T-cell (primary cell): Measurements from ENCODE around the gene MAFB. TPM values are rescaled to one million over a fixed set of nuclear protein-coding genes. Genes with fewer than 3 reads are reported as not detected.

Experiments used
- ATAC-seq, 4 experiments: fragments of 200-7000 bp in 3 of 4; fragments of 150-1000 bp in 1 of 4; cut with Tn5 transposase; replicated peaks in 1 of 4; 1 replicate in 3 of 4; 2 replicates in 1 of 4; pipeline ENCODE4 v1.10.0; 2021; ENCODE audit warnings: moderate library complexity in 3 of 4, mild to moderate bottlenecking in 2 of 4, moderate number of reproducible peaks in 1 of 4
- CTCF ChIA-PET, 2 donors: fragments of 300-600 bp; sonication (Branson Sonifier 250); formaldehyde crosslinking; loops; one replicate each; lab custom pipeline; 2022; ENCODE audit warnings: antibody characterized with exemption in 2 of 2; lab: Charles Lee
- POLR2A ChIA-PET, 2 donors: fragments of 300-600 bp; sonication (Branson Sonifier 250); formaldehyde crosslinking; loops; one replicate each; lab custom pipeline; 2022; ENCODE audit warnings: antibody characterized with exemption in 2 of 2; lab: Charles Lee
- DNase-seq, 35 experiments: peaks; one replicate each; pipeline versions ENCODE4 v3.0.0 to v3.0.0-alpha.2; 2013 to 2023
- H3K27ac ChIP-seq: one replicate; pipeline ENCODE4 v1.5.1; 2013; ENCODE audit warnings: low read length
- H3K27me3 ChIP-seq, 2 experiments: replicated peaks in 1 of 2; 1 replicate in 1 of 2; 2 replicates in 1 of 2; pipeline versions ENCODE4 v1.6.1 to v1.7.0; 2013; ENCODE audit warnings: low read length in 1 of 2, mixed read lengths in 1 of 2; ENCODE audit not compliant: control insufficient read depth in 2 of 2, insufficient read depth in 2 of 2; ENCODE audit errors: extremely low read depth in 1 of 2
- H3K36me3 ChIP-seq, 2 donors: 1 replicate in 1 of 2; 2 replicates in 1 of 2; pipeline versions ENCODE4 v1.6.1 to v1.7.0; 2013; ENCODE audit warnings: low read length in 1 of 2; ENCODE audit not compliant: control insufficient read depth in 2 of 2, insufficient read depth in 1 of 2; ENCODE audit errors: extremely low read depth in 1 of 2
- H3K4me1 ChIP-seq, 2 experiments: 1 replicate in 1 of 2; 2 replicates in 1 of 2; pipeline versions ENCODE4 v1.6.1 to v1.7.0; 2013; ENCODE audit warnings: low read length in 2 of 2, mixed read lengths in 1 of 2; ENCODE audit not compliant: insufficient read depth in 2 of 2, control insufficient read depth in 1 of 2; ENCODE audit errors: extremely low read depth in 1 of 2
- H3K4me3 ChIP-seq, 2 donors: 1 replicate in 1 of 2; 2 replicates in 1 of 2; pipeline versions ENCODE4 v1.5.1 to v1.7.0; 2013; ENCODE audit warnings: mild to moderate bottlenecking in 2 of 2, low read length in 1 of 2, moderate library complexity in 1 of 2; ENCODE audit not compliant: control insufficient read depth in 1 of 2; ENCODE audit errors: extremely low read depth in 1 of 2
- H3K9me3 ChIP-seq: 2 replicates; pipeline ENCODE4 v1.7.0; 2013
- H3K27ac Mint-ChIP-seq, 2 donors: one replicate each; pipeline ENCODE4 v1.8.0; 2020 to 2021; ENCODE audit warnings: mild to moderate bottlenecking in 2 of 2, mixed read lengths in 2 of 2
- H3K27me3 Mint-ChIP-seq, 2 donors: one replicate each; pipeline ENCODE4 v1.8.0; 2021 to 2022; ENCODE audit warnings: mixed read lengths in 2 of 2
- H3K36me3 Mint-ChIP-seq: one replicate; pipeline ENCODE4 v1.8.0; 2021; ENCODE audit warnings: mixed read lengths
- H3K4me1 Mint-ChIP-seq, 3 donors: one replicate each; pipeline ENCODE4 v1.8.0; 2020 to 2022; ENCODE audit warnings: mixed read lengths in 3 of 3, mild to moderate bottlenecking in 1 of 3
- H3K4me3 Mint-ChIP-seq, 3 donors: one replicate each; pipeline ENCODE4 v1.8.0; 2020 to 2022; ENCODE audit warnings: mild to moderate bottlenecking in 3 of 3, mixed read lengths in 3 of 3, moderate library complexity in 3 of 3
- H3K9me3 Mint-ChIP-seq, 3 donors: one replicate each; pipeline ENCODE4 v1.8.0; 2020 to 2022; ENCODE audit warnings: mixed read lengths in 3 of 3
- WGBS: methylation state at CpG from one replicate; pipeline ENCODE4 v1.1.5; 2013; ENCODE audit warnings: missing lambda C conversion rate; ENCODE audit not compliant: insufficient coverage; 5-methylcytosine and 5-hydroxymethylcytosine counted together
- total RNA-seq, 35 experiments: library from RNA in 6 of 35; stranded (reverse) in 6 of 35; fragments of 120-200 nt in 1 of 35; gene quantifications; one replicate each; pipeline versions ENCODE4 v1.2.1 to v1.2.4 and lab custom pipeline; 2013 to 2026

The MAFB gene
- total RNA-seq, 5 donors from 2014 or later (not counting 1 experiment from before 2014, with no cell fraction given): 0.23 to 0.56 (median 0.32) TPM

- Mint-ChIP-seq H3K36me3 (no peaks in the 10 kb centered on the region), H3K9me3 (no peaks in the 10 kb centered on the region), H3K4me3 (no peak overlapping the region), H3K27ac (no peak overlapping the region), H3K4me1 (no peaks in the 10 kb centered on the region), H3K27me3 (peaks cover 4% of the 10 kb centered on the region in 2 donors)
- ChIA-PET POLR2A (no interaction called here), CTCF (no interaction called here)
- H3K27ac ChIP-seq: no peak overlapping the region
- no peaks in the 10 kb centered on the region for H3K36me3 ChIP-seq
- DNase-seq (no peak), ATAC-seq (no peak)
- no peak overlapping the region for H3K4me3 ChIP-seq
- no peaks in the 10 kb centered on the region for H3K9me3 ChIP-seq
- WGBS: 87% methylated on average over 3 of the region's 3 CpGs
- H3K27me3 ChIP-seq: peaks cover 2 to 20% of the 10 kb centered on the region in 2 experiments
- H3K4me1 ChIP-seq: no peaks in the 10 kb centered on the region
Observed at GRCh38 chr20:40667503-40667902, 21.5 kb downstream of the MAFB start.

GRCh38 chr20:40666336-40666735 is 22.7 kb downstream of the MAFB start:
- POLR2A ChIA-PET: no interaction called here
- H3K27me3 ChIP-seq: peaks cover 0 to 11% of the 10 kb centered on the region in 2 experiments
- Mint-ChIP-seq H3K27me3 (peaks cover 0 to 2% of the 10 kb centered on the region in 2 donors), H3K36me3 (no peaks in the 10 kb centered on the region), H3K9me3 (no peaks in the 10 kb centered on the region), H3K4me1 (no peaks in the 10 kb centered on the region), H3K27ac (no peak overlapping the region), H3K4me3 (no peak overlapping the region)
- ATAC-seq (no peak), DNase-seq (no peak)
- 87% methylated on average over 6 of the region's 9 CpGs for WGBS
- H3K4me3 ChIP-seq: no peak overlapping the region
- H3K36me3 ChIP-seq: no peaks in the 10 kb centered on the region
- CTCF ChIA-PET: no interaction called here
- H3K27ac ChIP-seq: no peak overlapping the region
- no peaks in the 10 kb centered on the region for H3K9me3 ChIP-seq
- H3K4me1 ChIP-seq: no peaks in the 10 kb centered on the region

DNA sequence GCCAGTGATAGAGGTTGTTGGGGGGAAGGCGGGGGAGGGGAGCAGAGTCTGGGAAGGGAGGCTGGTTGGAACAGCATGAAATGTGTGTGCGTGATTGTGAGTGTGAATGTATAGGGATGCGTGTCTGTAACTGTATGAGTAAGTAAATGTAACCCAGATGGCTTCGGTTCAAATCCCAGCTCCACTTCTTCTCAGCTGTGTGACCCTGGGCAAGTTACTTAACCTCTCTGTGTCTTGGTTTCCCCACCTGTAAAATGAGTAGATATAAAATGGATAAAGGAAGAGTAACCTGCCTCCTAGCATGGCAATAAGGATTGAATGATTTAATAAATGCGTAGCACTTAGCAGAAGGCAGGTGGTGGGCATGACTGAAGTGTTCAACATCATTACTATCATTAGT is 24.1 kb downstream of the MAFB start:
- ChIA-PET CTCF (no interaction called here), POLR2A (no interaction called here)
- DNase-seq (no peak), ATAC-seq (no peak)
- Mint-ChIP-seq H3K4me3 (no peak overlapping the region), H3K9me3 (no peaks in the 10 kb centered on the region), H3K27me3 (peaks cover 0 to under 1% of the 10 kb centered on the region in 2 donors), H3K27ac (no peak overlapping the region), H3K36me3 (no peaks in the 10 kb centered on the region), H3K4me1 (no peaks in the 10 kb centered on the region)
- H3K36me3 ChIP-seq: no peaks in the 10 kb centered on the region
- WGBS: 72% methylated on average over 2 of the region's 5 CpGs
- no peaks in the 10 kb centered on the region for H3K4me1 ChIP-seq
- no peak overlapping the region for H3K27ac ChIP-seq
- H3K9me3 ChIP-seq: no peaks in the 10 kb centered on the region
- peaks cover 0 to 10% of the 10 kb centered on the region in 2 experiments for H3K27me3 ChIP-seq
- H3K4me3 ChIP-seq: no peak overlapping the region

- ChIA-PET CTCF (no interaction called here), POLR2A (no interaction called here)
- H3K27ac Mint-ChIP-seq: no peak overlapping the region
- no peak for DNase-seq
- Histone ChIP-seq H3K4me3 (no peak overlapping the region), H3K36me3 (no peaks in the 10 kb centered on the region), H3K9me3 (no peaks in the 10 kb centered on the region), H3K27me3 (peaks cover 0 to 10% of the 10 kb centered on the region in 2 experiments), H3K27ac (no peak overlapping the region), H3K4me1 (no peaks in the 10 kb centered on the region)
- no peaks in the 10 kb centered on the region for H3K9me3 Mint-ChIP-seq
- no CpG with 5 or more reads among the region's 14 CpGs for WGBS
- ATAC-seq: no peak
- H3K36me3 Mint-ChIP-seq: no peaks in the 10 kb centered on the region
- H3K4me3 Mint-ChIP-seq: no peak overlapping the region
- no peaks in the 10 kb centered on the region for H3K4me1 Mint-ChIP-seq
- H3K27me3 Mint-ChIP-seq: peaks cover 0 to 5% of the 10 kb centered on the region in 2 donors
Observed at GRCh38 chr20:40663991-40664880, 24.8 kb downstream of the MAFB start.

DNA sequence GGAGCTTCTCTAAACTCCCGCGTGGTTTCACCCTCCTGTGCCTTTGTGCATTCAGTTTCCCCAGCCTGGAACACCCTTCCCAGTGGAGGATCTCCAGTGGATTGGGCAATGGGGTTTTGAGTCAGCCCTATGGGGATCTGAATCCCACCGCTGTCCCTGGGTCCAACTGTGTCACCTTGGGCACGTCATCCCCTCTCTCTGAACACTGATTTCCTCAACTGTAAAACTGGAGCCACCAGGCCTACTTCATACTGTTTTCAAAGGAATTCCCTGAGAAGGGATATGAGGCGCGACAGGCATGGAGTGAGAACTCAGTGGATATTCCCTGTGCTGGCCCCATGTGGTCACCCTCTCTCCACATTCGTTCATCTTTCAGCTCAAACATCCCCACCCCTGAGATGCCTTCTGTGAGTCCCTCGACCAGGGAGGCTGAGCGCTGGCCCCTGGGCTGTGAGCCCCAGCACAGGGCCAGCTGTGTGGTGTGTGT is 25.7 kb downstream of the MAFB start:
- ChIA-PET CTCF (no interaction called here), POLR2A (no interaction called here)
- Histone ChIP-seq H3K27me3 (peaks cover 0 to 14% of the 10 kb centered on the region in 2 experiments), H3K9me3 (no peaks in the 10 kb centered on the region), H3K4me3 (no peak overlapping the region), H3K27ac (no peak overlapping the region), H3K36me3 (no peaks in the 10 kb centered on the region), H3K4me1 (no peaks in the 10 kb centered on the region)
- Mint-ChIP-seq H3K27me3 (peaks cover 3 to 5% of the 10 kb centered on the region in 2 donors), H3K9me3 (no peaks in the 10 kb centered on the region), H3K36me3 (no peaks in the 10 kb centered on the region), H3K4me3 (no peak overlapping the region), H3K27ac (no peak overlapping the region), H3K4me1 (no peaks in the 10 kb centered on the region)
- DNase-seq (no peak), ATAC-seq (no peak)
- WGBS: 88% methylated on average over 4 of the region's 9 CpGs

DNA sequence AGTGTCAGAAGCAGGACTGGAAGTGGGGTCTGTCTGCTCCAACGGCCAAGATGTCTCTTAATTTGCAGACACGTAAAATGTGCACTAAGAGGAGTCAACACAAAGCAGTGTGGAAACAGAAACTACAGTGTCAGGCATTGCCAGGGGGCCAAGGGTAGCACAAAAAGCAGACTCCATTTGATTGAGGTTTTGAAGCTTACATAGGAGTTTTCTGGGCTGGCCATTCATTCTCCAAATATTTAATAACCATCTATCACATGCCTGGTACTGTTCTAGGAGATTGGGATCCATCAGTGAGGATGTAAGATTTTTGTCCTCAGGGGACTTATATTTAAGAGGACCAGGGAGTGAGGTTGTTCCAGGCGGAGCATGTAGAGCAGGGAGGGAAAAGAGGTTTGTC is 29.5 kb downstream of the MAFB start:
- CTCF ChIA-PET: no interaction called here
- Histone ChIP-seq H3K27ac (no peak overlapping the region), H3K9me3 (no peaks in the 10 kb centered on the region), H3K4me3 (no peak overlapping the region), H3K36me3 (no peaks in the 10 kb centered on the region), H3K27me3 (peaks cover 0 to 12% of the 10 kb centered on the region in 2 experiments), H3K4me1 (no peaks in the 10 kb centered on the region)
- POLR2A ChIA-PET: no interaction called here
- ATAC-seq (no peak), DNase-seq (no peak)
- H3K9me3 Mint-ChIP-seq: no peaks in the 10 kb centered on the region
- H3K36me3 Mint-ChIP-seq: no peaks in the 10 kb centered on the region
- WGBS: 74% methylated on average over 3 of the region's 3 CpGs
- H3K4me1 Mint-ChIP-seq: no peaks in the 10 kb centered on the region
- peaks cover 5% of the 10 kb centered on the region in 2 donors for H3K27me3 Mint-ChIP-seq
- H3K27ac Mint-ChIP-seq: no peak overlapping the region
- no peak overlapping the region for H3K4me3 Mint-ChIP-seq
